Stimulated activated CD4-positive, alpha-beta T cell treated with anti-CD3 and anti-CD28 coated beads, Interleukin-4, amount 100 ng/mL, for 4 hours (primary cell): ENCODE measurements around the gene PAEP.
"Not testable (repeated sequence)": the region's sequence is repeated elsewhere in the genome, so short reads cannot be mapped to it uniquely, and the experiment has no call there.

Experiments
- DNase-seq, 2 experiments: peaks; one replicate each; pipeline ENCODE4 v3.0.0-alpha.2; 2020

The PAEP gene

DNA sequence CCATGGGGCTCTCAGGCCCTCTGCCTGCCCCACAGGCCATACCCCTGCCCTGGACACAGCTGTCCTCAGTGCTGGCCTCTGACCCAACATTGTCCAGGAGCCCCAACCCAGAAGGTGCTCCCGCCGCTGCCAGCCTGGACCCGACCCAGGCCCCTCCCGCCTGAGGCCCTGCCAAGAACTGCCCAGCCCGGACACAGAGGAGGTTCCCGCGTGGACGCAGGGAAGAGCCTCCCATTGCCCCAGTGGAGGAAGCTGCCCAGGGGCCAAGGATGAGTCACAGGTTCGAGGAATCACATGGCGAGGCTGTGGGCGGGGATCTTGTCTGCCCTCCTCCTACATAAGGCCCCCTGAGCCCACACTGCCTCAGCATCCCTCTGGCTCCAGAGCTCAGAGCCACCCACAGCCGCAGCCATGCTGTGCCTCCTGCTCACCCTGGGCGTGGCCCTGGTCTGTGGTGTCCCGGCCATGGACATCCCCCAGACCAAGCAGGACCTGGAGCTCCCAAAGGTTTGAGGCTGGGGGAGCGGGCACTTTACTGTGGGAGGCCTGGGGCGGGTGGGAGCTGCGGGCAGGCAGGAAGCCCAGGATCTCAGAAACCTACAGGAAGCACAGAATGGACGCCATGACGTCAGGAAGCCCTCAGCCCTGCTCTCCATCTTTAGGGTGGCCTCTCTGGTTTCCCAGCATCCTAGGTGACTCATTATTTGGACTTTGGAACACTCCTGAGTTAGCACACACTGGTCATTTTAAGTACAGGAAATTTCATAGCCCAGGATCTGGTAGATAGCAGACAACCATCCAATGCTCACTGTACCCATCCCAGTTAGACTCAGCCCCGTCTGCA, at the start of gene PAEP:
Gene PAEP, plus strand, starts transcription at position 366 of the 844 bp plus-strand sequence.
- DNase-seq: no peak

DNA sequence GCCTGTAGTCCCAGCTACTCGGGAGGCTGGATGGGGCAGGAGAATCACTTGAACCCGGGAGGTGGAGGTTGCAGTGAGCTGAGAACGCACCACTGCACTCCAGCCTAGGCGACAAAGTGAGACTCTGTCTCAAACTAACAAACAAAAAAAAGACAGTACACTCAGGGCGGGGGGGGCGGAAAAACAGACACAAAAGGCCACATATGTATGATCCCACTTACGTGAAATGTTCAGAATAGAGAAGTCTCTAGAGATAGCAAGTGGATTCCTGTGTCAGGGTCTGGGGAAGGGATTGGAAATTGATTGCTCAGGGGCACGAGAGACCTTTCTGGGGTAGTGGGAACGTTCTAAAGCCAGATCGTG, 49.3 kb upstream of the PAEP start:
- no peak for DNase-seq

DNA sequence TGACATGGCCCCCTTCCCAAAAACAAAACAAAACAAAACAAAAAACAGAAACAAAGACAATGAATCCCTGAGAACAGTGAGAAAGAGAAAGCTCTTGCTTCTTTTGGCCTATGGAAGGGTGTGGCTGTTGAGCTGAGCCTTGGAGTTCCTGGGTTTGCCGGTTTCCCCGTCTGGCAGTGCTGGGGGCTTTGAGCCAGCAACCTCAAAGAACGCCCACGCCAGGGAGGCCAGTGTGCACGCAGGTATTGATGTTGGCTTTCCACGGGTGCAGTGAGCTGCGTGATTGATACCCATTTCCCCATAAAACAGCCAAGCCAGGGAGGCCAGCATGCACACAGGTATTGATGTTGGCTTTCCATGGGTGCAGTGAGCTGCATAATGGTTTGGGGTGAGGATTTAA, 48.7 kb upstream of the PAEP start:
- no peak for DNase-seq

DNA sequence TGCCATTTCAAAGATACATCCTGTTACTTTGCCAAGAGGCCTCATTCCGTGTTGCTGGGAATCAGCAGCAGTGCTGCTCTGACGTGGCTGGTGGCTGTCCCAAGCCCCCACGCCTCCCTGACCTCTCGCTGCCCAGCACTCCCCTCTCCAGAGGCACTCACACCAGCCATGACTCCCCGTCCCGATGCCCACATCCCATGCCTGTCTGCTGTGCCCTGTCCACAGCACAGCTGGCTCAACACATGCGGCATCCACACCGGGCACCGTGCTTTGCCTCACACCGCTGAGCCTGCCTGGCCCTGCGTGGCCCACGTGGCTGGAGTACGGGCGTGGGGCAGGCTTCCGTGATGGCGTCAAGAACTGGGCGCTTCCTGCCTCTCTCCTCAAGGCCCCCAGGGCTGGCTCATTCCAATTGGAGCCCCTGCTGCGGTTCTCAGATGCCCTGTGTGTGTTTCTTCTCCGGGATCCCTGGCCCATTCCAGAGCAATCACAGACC, 48.2 kb upstream of the PAEP start:
- no peak for DNase-seq

DNA sequence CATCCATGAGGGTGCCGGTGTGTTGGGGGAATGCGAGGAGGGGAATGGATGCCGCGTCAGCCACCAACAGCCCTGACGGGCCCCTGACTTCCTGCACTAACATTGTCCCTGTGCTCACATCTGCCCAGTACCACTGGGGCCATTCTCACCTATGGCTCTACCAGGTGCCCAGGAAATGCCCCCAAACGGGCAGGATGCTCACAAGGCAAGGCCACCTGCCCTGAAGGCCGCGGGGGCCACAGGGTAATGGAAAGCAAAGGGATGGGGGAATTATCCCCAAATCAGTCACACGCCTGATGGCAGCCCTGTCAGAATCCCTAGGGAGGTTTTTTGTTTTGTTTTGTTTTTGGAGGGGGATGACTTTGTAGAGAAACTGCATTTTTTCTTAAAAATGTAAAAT, 47.6 kb upstream of the PAEP start:
- DNase-seq: not testable (repeated sequence)

DNA sequence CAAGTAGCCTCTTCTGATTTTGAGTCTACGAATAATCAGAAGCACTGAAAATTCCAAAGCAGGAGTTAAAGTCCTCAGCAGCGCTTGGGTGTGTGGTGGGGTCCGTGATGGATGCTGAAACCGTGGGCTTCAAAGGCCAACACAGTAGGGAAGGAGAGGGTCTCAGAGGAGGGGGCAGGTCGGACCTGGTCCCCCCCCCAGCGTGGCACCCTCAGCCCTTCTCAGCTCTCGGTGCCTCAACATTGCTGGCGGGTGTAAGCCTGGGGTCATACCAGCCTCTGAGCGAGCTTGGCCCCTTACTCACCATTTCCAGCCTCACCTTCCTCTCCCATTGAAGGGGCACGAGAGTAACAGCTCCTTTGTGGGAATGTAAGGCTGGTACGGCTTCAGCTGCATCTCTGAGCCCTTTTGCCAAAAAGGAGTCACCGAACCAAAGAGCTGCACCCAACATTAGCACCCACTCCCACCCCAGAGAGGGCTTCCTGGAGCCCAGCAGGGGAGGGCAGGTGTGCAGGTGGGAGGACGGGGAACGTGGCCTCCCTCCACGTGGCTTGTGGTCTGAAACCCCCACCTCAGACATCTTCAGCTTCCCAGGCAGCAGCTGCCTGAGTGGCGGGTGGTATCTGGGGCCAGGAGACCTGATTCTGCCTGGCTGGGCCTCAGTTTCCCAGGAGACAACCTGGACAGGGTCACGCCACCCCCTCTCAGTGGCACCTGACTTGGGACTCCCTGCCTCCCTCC, 47.0 kb upstream of the PAEP start:
- DNase-seq: no peak

DNA sequence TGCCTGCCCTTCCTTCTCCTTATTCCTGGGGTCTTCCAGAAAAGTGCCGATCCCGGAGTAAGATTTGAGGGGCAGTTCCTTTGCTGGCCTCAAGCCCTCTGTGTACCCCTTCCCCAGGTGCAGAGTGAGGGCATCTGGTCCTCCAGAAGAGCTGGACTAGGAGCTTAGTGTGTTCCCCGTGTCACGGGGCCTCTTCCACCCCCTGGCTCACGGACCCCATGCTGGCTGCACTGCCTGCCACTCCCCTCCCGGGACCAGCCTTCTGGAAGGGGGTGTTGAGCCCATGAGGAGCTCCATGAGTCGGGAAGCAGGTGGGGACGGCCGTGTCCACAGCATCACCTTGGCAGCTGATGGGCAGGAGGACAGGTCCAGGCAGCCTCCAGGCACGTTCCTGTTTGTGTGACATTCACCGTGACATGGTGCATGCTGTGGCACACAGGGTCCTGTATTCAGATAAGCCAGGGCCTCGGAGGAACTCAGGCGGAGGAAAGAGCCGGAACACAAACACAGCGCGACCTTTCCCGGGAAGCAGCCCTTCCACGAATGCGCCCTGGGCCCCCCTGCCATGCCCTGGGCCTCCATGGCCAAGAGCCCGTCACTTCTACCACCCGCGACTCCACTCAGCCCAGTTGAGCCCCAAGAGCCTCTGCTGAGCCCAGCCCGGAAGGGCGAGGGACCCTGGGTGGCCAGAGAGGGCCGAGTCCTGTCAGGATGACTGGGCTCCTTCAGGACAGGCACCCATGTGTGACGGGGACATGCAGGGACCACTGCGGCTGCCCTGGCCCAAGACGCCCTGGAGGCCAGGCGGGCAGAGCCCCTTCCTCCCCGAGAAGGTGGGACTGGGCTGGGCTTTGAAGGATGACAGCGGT, 46.2 kb upstream of the PAEP start:
- DNase-seq: no peak

DNA sequence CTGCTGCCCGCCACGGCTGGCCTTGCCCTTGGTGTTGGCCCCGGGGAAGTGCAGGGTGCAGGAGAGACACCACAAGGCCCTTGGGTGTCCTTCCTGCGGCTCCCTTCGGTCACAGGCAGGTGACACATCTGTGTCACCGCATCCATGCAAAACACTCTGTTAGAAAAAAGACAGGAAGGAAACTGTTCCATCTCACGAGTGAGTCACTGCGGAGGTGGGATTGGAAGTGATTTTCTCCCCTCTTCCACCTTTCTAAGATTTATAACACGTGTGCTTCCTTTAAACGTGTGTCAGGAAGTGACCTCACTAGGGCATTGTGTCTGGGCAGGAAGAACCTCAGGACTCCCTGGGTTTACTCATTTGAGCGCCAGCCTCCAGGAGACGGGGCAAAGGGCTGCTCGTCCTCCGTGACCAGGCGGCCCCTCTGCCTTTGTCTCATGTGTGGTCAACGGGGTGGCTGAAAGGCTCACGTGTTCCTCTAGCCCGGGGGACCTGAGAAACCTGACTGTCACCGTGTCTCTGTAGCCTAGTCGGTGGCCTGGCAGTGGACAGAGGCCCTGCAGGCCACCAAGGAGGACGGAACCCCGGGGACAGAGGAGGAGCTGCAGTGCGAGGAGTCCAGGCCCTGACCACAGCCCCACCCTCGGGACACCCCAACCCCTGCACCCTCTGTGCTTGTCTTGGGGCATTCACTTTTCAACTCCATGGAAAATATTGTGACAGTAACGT, 45.3 kb upstream of the PAEP start:
- DNase-seq: no peak

DNA sequence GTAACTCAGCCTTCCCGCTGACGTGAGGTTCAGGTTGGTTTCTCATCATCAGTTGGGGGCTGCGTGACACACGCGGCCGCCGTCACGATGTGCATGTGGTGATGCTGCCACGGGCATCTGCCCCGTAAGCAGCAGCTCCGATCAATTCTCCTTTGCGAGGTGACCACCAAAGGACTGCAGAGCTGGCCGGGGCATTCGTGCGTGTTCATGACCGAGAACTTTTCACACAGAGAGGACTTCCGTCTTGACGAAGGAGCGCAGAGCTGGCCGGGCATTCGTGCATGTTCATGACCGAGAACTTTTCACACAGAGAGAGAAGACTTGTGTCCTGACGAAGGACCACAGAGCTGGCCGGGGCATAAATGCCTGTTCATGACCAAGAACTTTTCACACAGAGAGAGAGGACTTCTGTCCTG, 44.1 kb upstream of the PAEP start:
- DNase-seq: no peak

DNA sequence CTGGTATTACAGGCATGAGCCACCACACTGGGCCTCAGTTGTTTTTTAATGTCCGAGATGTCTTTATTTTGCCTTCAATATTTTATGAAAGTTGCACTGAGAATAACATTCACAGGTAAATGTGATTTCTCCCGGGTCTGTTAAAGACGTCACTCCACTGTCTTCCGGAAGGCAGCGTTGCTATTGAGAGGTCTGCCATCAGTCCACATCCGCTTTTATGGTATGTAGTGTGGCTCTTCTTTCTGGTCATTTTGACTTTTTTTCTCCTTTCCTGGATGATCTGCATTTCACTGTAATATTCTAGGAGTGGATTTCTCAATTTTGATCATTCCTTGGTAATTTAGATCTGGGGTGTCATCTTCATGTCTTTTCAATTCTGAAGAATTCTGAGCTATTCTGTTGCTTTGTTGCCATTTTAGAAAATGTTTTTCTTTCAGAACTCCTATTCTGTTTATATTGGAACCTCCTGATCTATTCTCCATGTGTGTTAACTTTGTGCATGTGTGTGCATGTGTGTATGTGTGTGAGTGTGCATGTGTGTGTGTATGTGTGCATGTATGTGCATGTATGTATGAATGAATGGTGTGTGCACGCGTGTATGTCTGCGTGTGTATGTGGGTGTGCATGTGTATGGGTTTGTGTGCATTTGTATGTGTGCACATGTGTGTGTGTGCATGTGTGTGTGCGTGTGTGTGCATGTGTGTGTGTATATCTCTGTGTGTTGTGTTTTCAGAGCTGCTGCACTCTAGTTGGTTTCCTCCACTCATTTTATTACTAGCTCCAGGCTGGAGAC, 42.2 kb upstream of the PAEP start:
- DNase-seq: no peak

DNA sequence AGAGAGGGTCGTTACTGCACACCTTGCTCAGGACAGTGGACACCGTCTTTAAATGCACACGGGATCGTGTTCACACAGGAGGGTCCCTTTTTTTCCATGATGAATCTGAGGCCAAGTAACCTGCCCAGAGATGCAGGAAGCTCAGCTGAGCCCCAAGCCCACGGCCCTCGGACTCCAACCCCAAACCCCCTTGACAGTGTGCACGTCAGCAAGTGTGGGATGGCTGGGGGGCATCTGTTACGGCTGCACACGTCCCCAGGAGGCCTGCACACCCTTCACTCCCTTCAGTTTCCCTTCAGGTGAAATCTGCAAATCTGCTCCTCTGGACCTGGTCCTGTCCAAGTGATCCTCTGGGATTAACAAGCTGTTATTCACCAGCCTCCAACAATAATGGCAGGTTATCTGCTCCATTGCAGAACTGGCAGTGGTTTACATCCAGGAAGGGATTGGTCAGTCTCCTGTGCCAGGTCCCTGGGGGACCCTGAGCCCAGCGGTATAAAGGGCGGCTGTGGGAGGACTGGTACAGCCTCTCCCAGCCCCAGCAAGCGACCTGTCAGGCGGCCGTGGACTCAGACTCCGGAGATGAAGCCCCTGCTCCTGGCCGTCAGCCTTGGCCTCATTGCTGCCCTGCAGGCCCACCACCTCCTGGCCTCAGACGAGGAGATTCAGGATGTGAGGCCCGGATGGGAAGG, 40.5 kb upstream of the PAEP start, which contains the start of gene LCN1:
Gene LCN1, plus strand, starts transcription at position 525 of the 692 bp plus-strand sequence. Its CDS starts 58 bp downstream, at position 583.
- DNase-seq: no peak

DNA sequence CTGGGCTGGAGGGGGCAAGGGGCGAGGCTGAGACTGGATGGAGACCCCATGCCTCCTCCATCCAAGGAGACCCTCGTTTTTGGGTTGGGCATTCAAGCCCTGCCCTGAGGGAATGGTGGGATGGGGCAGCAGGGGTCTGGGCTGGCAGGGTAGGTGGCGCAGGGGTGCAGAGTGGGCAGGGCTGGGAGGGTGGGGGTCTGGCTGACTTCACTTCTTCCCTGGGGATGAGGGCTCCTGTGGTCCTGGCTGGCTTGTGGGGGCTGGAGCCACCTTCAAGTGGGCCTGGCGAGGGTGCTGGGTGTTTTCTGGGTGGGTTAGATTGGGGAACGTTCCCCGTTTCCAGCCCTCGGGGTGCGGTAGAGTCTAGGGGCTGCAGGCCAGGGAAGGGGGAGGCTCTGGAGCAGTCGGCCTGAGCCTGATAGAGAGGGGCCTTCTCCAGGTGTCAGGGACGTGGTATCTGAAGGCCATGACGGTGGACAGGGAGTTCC, 39.9 kb upstream of the PAEP start:
- DNase-seq: no peak

DNA sequence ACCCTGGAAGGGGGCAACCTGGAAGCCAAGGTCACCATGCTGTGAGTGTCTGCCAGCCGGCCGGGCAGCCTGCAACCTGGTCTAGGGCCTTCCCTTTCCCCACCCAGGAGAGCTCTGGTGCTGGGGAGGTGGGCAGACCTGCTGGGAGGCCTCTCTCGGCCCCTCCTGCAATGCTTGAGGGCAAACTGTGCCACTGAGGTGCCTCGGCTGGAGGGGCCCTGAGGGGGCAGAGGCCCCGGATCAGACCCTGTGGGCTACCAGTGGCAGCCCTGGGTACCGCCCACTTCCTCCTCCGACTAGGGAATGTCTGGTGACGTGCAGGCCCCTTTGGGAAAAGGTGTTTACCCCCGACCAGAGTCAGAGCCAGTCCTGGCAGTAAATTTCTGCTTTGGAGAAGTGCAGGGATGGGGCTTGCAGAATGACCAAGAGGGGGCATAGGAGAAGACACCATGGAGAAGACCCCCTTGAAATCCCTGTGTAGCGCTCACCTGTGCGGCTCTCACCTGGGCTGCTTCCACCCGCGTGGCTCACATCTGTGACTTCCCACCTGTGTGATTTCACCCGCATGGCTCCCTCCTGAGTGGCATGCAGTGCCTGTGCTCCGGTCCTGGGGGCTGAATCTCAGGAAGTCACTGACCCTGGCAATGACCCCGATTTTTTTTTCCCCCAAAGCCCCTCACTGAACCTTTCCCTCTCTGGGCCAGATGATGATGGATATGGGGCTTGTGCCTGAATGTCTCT, 39.2 kb upstream of the PAEP start:
- no peak for DNase-seq

DNA sequence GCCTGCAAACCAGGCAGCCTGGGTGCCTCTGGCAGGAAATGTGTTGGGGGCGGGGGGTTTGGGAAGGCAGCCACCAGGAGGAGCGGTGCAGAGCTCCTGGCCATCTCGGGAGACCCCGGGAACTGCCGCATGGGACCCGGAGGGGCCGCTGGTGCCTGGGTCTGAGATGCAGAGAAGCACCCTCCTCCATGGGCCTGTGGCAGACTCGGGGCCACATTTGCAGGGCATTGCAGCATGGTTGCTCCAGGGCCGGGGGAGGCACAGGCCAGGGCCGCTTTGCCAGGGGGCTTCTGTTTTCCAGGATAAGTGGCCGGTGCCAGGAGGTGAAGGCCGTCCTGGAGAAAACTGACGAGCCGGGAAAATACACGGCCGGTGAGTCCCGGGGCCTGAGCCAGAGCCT, 38.6 kb upstream of the PAEP start:
- no peak for DNase-seq

DNA sequence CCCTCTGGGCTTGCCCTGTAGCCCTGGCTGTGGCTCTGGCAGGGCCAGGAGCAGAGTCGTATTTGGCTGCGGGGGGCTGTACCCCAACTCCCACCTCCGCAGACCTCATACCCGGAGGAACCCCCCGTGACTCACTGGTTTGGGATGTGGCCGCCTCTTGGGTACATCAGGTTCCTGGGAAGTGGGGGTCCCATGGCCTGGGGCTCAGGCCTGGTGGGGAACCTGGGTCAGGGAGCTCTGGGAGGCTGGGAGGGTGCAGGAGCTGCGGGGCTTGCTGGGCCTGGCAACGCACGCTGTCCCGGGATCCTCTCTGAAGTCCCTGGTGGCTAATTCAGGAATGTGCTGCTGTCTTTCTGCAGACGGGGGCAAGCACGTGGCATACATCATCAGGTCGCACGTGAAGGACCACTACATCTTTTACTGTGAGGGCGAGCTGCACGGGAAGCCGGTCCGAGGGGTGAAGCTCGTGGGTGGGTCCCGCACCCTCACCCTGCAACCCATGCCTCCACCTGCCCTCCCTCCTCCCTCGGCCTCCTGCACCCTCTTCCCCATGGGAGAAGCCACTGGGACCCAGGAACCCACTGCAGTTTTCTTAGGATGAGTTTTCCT, 37.9 kb upstream of the PAEP start:
- no peak for DNase-seq

DNA sequence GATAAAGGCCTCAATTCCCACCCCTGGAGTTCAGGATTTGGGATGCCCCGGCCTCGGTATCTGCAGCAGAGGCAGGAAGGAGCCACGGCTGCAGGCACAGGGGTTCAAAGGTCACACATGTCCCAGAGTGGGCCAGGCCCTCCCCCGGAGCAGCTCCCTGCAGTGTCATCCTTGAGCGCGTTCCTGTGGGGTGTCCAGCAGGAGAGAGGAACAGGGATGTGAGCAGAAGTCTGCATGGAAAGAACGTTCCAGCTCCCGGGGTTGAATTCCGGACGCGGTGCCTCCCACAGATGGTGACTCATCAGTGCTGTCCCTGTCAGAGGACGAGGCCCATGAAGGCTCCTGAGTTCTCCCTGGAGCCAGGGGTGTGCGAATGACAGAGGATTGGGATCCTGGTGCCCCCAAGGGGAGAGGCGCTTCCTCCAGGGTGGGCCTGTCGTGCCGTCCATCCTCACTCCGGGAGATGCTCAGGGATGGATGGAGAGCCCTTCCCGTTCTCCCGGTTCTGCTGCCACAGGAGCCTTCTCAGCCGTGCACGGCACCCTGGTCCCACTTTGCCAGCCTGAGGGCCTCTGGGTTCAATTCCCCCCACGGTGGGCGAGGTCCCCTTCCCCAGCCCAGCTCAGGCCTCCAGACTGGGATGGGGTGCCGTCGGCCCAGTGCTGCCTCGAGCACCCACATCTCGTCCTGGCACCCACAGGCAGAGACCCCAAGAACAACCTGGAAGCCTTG, 37.3 kb upstream of the PAEP start:
- no peak for DNase-seq

DNA sequence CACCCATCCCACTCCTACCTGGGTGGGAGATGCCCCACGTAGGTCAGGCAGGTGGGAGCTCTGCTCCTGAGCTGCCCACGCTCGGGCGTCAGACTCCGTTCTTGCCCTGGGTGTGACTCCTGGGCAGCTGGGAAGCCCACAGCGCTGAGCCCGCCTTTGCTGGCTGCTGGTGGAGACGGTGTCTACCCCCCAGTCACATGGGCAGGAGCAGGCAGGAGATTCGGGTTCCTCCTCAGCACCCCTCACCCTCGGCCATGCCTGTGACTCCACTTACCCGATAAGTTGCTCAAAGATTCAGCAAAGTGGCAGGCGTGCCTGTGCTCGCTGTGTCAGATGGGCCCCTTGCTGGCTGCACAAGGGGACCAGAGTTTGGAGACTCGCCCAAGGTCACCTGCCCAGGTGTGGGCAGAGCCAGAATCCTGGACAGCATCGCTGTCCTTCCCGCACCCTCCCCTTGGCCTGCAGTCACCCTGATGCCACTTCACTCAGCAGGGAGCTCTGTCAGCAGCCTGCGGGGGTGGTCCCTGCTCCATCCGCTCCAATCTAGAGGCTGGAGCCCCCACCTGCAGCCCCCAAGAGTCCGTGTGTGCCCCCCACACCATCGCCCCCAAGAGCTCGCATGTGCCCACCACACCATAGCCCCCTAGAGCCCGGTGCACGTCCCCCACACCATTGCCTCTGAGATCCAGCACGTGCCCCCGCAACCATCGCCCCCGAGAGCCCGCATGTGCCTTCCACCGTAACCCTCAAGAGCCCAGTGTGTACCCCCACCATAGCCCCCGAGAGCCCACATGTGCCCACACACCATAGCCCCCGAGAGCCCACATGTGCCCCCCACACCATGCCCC, 36.1 kb upstream of the PAEP start:
- DNase-seq: no peak
